ENCODE data around the gene TAF15.

DNA sequence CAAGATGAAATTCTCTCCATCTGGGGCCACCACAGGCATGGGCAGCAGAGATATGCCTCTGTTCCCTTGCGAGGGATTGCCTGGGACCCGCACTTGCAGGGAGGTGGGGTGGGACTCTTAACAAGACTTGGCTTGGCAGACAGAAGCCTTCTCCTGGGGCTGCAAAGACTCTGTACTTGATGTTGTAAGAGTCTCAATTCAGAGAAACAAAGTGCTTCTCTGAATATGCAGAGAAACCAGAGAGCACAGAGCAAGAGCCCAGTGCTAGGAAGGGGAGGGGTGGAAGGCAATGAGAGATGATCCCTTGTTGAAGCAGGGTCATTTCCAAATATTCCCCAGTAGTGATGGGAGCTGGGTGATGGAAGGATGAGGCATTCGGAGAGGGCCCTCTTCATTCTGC, 16.0 kb upstream of the TAF15 start:
- TF ChIP-seq POLR2A (IDR thresholded peaks at IDR 0.05; ENCODE audit: low read depth, low read length) = no peak
- TF ChIP-seq RFX5 (IDR thresholded peaks at IDR 0.05; ENCODE audit: low read depth, low read length) = no peak
- TF ChIP-seq CTCF (conservative IDR thresholded peaks at IDR 0.05; ENCODE audit: low read depth, low read length) = no peak
- TF ChIP-seq BHLHE40 (IDR thresholded peaks at IDR 0.05; ENCODE audit: low read depth, low read length) = no peak
- no peak for TF ChIP-seq MAFK (IDR thresholded peaks at IDR 0.05; ENCODE audit: low read depth, low read length)
- no peak for TF ChIP-seq FOS (IDR thresholded peaks at IDR 0.05; ENCODE audit: low read depth, low read length)
- TF ChIP-seq RAD21 (IDR thresholded peaks at IDR 0.05; ENCODE audit: low read length) = no peak
- TF ChIP-seq RCOR1 (IDR thresholded peaks at IDR 0.05; ENCODE audit: insufficient replicate concordance, low read length) = no peak
- TF ChIP-seq CHD1 (IDR thresholded peaks at IDR 0.05; ENCODE audit: low read depth, low read length) = no peak
- no peak for TF ChIP-seq MAZ (IDR thresholded peaks at IDR 0.05; ENCODE audit: borderline replicate concordance, low read depth, low read length)

Measured in IMR-90 (cell line).